ENCODE measurements around the gene CFAP61.

The CFAP61 gene

DNA sequence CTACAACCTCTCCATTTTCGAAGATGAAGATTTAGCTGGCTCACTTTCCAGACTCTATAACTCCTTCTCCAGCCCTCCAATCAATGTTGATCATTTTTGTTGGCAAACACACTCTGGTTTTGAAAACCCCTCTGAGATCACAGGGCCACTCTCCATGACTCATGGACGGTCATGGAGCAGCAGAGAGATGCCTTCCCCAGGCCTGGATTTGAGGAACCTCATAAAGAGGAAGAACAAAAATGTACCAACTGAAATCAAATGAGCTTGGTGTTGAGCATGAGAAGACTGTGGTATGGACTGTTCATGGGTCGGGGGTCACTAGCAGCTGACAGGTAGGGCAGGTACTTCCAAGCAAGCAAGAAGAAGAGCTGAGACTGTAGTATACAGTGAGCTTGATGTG is 202.8 kb downstream of the CFAP61 start:
- TF ChIP-seq, protein P1, sequence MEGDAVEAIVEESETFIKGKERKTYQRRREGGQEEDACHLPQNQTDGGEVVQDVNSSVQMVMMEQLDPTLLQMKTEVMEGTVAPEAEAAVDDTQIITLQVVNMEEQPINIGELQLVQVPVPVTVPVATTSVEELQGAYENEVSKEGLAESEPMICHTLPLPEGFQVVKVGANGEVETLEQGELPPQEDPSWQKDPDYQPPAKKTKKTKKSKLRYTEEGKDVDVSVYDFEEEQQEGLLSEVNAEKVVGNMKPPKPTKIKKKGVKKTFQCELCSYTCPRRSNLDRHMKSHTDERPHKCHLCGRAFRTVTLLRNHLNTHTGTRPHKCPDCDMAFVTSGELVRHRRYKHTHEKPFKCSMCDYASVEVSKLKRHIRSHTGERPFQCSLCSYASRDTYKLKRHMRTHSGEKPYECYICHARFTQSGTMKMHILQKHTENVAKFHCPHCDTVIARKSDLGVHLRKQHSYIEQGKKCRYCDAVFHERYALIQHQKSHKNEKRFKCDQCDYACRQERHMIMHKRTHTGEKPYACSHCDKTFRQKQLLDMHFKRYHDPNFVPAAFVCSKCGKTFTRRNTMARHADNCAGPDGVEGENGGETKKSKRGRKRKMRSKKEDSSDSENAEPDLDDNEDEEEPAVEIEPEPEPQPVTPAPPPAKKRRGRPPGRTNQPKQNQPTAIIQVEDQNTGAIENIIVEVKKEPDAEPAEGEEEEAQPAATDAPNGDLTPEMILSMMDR (IDR thresholded peaks at IDR 0.05; ENCODE audit: low read depth, low read length, missing control alignments) = no peak
- H3K27me3 ChIP-seq (replicated peaks) = no peaks in the 10 kb centered on the region
- H3K36me3 ChIP-seq (replicated peaks) = no peaks in the 10 kb centered on the region
- DNase-seq = no peak
- H3K4me3 ChIP-seq (ENCODE audit: low read depth, low read length) = no peak overlapping the region
- in situ Hi-C loops (cut with HindIII; ENCODE audit: low pct_ligation_motif_present, low sequenced_read_pairs) = no loop called here
- no peak overlapping the region for H3K27ac ChIP-seq

DNA sequence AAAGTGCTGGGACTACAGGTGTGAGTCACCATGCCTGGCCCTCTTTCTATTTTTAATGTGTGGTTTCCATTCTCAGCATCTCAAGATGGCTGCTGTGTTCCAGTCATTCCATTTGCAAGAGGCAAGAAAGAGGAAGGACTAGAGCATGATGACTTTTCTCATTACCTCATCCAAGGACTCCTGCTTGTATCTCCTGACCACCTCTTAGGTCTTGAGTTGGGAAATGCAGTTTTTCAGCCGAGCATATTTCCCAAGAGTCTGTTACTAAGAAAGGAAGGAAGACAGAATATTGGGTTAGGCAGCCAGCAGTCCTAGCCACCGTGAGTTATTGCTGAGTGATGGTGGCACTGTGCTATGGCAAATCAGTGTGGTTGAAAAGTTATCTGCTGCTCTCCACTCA is 207.2 kb downstream of the CFAP61 start:
- TF ChIP-seq, protein P1 (IDR thresholded peaks at IDR 0.05; ENCODE audit: low read depth, low read length, missing control alignments) = no peak
- no peak overlapping the region for H3K27ac ChIP-seq
- DNase-seq = no peak
- no peak overlapping the region for H3K4me3 ChIP-seq (ENCODE audit: low read depth, low read length)
- no peaks in the 10 kb centered on the region for H3K36me3 ChIP-seq (replicated peaks)
- no peaks in the 10 kb centered on the region for H3K27me3 ChIP-seq (replicated peaks)
- in situ Hi-C loops (cut with HindIII; ENCODE audit: low pct_ligation_motif_present, low sequenced_read_pairs) = no loop called here

GRCh38 chr20:20261159-20261558 is 208.8 kb downstream of the CFAP61 start:
- DNase-seq = no peak
- no peaks in the 10 kb centered on the region for H3K27me3 ChIP-seq (replicated peaks)
- TF ChIP-seq, protein P1 (IDR thresholded peaks at IDR 0.05; ENCODE audit: low read depth, low read length, missing control alignments) = no peak
- in situ Hi-C loops (cut with HindIII; ENCODE audit: low pct_ligation_motif_present, low sequenced_read_pairs) = no loop called here
- no peaks in the 10 kb centered on the region for H3K36me3 ChIP-seq (replicated peaks)
- H3K4me3 ChIP-seq (ENCODE audit: low read depth, low read length) = no peak overlapping the region
- no peak overlapping the region for H3K27ac ChIP-seq

DNA sequence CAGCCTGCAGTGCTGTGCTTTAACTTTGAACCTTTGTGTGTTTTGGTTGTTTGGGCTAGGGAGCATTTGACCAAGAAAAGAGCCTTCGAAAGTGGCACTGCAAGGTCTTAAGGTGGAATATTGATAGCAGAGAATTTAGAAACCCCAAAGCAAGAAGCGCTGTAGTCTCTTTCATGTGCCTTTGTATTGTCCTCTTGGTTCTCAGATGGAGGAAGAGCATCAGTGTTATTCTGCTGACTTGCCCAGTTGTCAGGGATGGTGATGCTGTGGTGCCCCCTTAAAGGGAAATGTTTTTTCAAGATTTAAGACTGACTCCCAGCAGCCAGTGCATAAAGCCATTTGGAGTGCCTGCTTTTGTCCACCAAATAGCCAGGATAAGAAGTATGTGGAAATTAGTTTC is 212.9 kb downstream of the CFAP61 start:
- Histone ChIP-seq H3K27ac (no peak overlapping the region), H3K27me3 (replicated peaks) (no peaks in the 10 kb centered on the region), H3K36me3 (replicated peaks) (no peaks in the 10 kb centered on the region), H3K4me3 (ENCODE audit: low read depth, low read length) (no peak overlapping the region)
- no peak for DNase-seq
- TF ChIP-seq, protein P1 (IDR thresholded peaks at IDR 0.05; ENCODE audit: low read depth, low read length, missing control alignments) = no peak
- in situ Hi-C loops (cut with HindIII; ENCODE audit: low pct_ligation_motif_present, low sequenced_read_pairs) = no loop called here

GRCh38 chr20:20266552-20266951 is 214.2 kb downstream of the CFAP61 start:
- TF ChIP-seq, protein P1 (IDR thresholded peaks at IDR 0.05; ENCODE audit: low read depth, low read length, missing control alignments) = no peak
- no peak for DNase-seq
- H3K27me3 ChIP-seq (replicated peaks) = no peaks in the 10 kb centered on the region
- no peaks in the 10 kb centered on the region for H3K36me3 ChIP-seq (replicated peaks)
- H3K27ac ChIP-seq = no peak overlapping the region
- H3K4me3 ChIP-seq (ENCODE audit: low read depth, low read length) = no peak overlapping the region
- in situ Hi-C loops (cut with HindIII; ENCODE audit: low pct_ligation_motif_present, low sequenced_read_pairs) = no loop called here

- in situ Hi-C loops (cut with HindIII; ENCODE audit: low pct_ligation_motif_present, low sequenced_read_pairs) = no loop called here
- DNase-seq = no peak
- Histone ChIP-seq H3K27ac (no peak overlapping the region), H3K36me3 (replicated peaks) (no peaks in the 10 kb centered on the region), H3K27me3 (replicated peaks) (no peaks in the 10 kb centered on the region), H3K4me3 (ENCODE audit: low read depth, low read length) (no peak overlapping the region)
- TF ChIP-seq, protein P1 (IDR thresholded peaks at IDR 0.05; ENCODE audit: low read depth, low read length, missing control alignments) = no peak
Measured at GRCh38 chr20:20267685-20268370, 215.5 kb downstream of the CFAP61 start.
